Activated CD8-positive, alpha-beta T cell treated with anti-CD3 and anti-CD28 coated beads for 36 hours (primary cell): ENCODE results near the gene TANGO6. TPM values are rescaled to one million over a fixed set of nuclear protein-coding genes. Genes with fewer than 3 reads are reported as not detected.
A peak's percentile ranks its signal among the peaks of the same experiment; 100 is the strongest.

ENCODE experiments used
- ATAC-seq: fragments of 200-7000 bp; cut with Tn5 transposase; one replicate; pipeline ENCODE4 v1.10.0; 2021; ENCODE audit warnings: mild to moderate bottlenecking, moderate library complexity
- CTCF ChIA-PET: fragments of 350-600 bp; sonication (Branson Sonifier 250); formaldehyde crosslinking; loops from one replicate; lab custom pipeline; 2021; ENCODE audit warnings: antibody characterized with exemption; lab: Charles Lee
- POLR2A ChIA-PET: fragments of 350-600 bp; sonication (Branson Sonifier 250); formaldehyde crosslinking; loops from one replicate; lab custom pipeline; 2021; ENCODE audit warnings: antibody characterized with exemption; lab: Charles Lee
- DNase-seq: peaks from one replicate; pipeline ENCODE4 v3.0.0-alpha.2; 2020
- H3K27ac Mint-ChIP-seq: one replicate; pipeline ENCODE4 v1.8.0; 2021; ENCODE audit warnings: mild to moderate bottlenecking, mixed read lengths
- H3K27me3 Mint-ChIP-seq: one replicate; pipeline ENCODE4 v1.8.0; 2021; ENCODE audit warnings: mixed read lengths
- H3K36me3 Mint-ChIP-seq: one replicate; pipeline ENCODE4 v1.8.0; 2021; ENCODE audit warnings: low read depth, mixed read lengths
- H3K4me1 Mint-ChIP-seq: one replicate; pipeline ENCODE4 v1.8.0; 2021; ENCODE audit warnings: low read depth, mixed read lengths
- H3K4me3 Mint-ChIP-seq: one replicate; pipeline ENCODE4 v1.8.0; 2021; ENCODE audit warnings: mild to moderate bottlenecking, moderate library complexity, mixed read lengths
- H3K9me3 Mint-ChIP-seq: one replicate; pipeline ENCODE4 v1.8.0; 2021; ENCODE audit warnings: mixed read lengths
- intact Hi-C: fragments of 100-400 bp; cut with micrococcal nuclease; formaldehyde crosslinking; loops from one replicate; pipeline ENCODE4 v1.10.0; 2022
- total RNA-seq, 2 experiments: library from RNA; stranded (reverse); gene quantifications; one replicate each; pipeline ENCODE4 v1.2.3, GENCODE V29; 2021
- TF ChIP-seq, protein P1 (sequence below): fragments of 200-600 bp; IDR thresholded peaks from one replicate; pipeline ENCODE4 v1.8.0; 2022; ENCODE audit warnings: antibody characterized with exemption, mild to moderate bottlenecking

The TANGO6 gene
- total RNA-seq, 2 experiments from 2014 or later, result 23.0 to 27.0 TPM

GRCh38 chr16:69111216-69111875 is 268.0 kb downstream of the TANGO6 start:
- ChIA-PET POLR2A (no interaction called here), CTCF (interaction anchor here (1.3 to 5.5 kb wide), 4 partner anchors 11 to 521 kb away, joined by 3 to 73 read pairs (median 8); no protein-coding TSS in a partner anchor)
- Mint-ChIP-seq H3K4me3 (no peak overlapping the region), H3K36me3 (peaks cover 14% of the 10 kb centered on the region), H3K4me1 (peaks cover 7% of the 10 kb centered on the region), H3K27ac (no peak overlapping the region), H3K27me3 (peaks cover 20% of the 10 kb centered on the region), H3K9me3 (no peaks in the 10 kb centered on the region)
- DNase-seq (no peak), ATAC-seq (no peak)
- TF ChIP-seq, protein P1, sequence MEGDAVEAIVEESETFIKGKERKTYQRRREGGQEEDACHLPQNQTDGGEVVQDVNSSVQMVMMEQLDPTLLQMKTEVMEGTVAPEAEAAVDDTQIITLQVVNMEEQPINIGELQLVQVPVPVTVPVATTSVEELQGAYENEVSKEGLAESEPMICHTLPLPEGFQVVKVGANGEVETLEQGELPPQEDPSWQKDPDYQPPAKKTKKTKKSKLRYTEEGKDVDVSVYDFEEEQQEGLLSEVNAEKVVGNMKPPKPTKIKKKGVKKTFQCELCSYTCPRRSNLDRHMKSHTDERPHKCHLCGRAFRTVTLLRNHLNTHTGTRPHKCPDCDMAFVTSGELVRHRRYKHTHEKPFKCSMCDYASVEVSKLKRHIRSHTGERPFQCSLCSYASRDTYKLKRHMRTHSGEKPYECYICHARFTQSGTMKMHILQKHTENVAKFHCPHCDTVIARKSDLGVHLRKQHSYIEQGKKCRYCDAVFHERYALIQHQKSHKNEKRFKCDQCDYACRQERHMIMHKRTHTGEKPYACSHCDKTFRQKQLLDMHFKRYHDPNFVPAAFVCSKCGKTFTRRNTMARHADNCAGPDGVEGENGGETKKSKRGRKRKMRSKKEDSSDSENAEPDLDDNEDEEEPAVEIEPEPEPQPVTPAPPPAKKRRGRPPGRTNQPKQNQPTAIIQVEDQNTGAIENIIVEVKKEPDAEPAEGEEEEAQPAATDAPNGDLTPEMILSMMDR, result no peak
- intact Hi-C loops, result no loop called here

DNA sequence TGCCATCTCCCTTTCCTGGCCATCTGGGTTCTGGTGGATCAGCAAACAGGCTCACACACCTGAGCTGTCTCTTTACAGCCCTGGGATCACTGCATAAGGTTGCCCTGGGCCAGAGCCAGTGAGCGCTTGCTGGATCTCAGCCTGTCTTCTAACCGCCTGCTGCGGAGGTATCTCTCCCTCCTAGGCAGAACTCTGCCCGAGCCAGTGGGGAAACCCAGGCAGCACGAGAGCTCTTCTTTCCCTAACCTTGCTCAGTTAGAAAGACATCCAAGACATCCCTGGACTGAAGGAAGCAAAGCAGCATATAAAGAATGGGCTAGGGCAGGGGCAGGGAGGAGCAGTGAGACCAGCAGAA is 268.5 kb downstream of the TANGO6 start:
- intact Hi-C loops, result no loop called here
- DNase-seq, result no peak
- TF ChIP-seq, protein P1, result no peak
- Mint-ChIP-seq H3K4me3 (no peak overlapping the region), H3K27me3 (peaks cover 18% of the 10 kb centered on the region), H3K27ac (no peak overlapping the region), H3K4me1 (peaks cover 5% of the 10 kb centered on the region), H3K36me3 (peaks cover 14% of the 10 kb centered on the region), H3K9me3 (no peaks in the 10 kb centered on the region)
- POLR2A ChIA-PET, result no interaction called here
- CTCF ChIA-PET, result interaction anchor here (1.3 to 5.5 kb wide), 7 partner anchors 9 to 522 kb away, joined by 3 to 73 read pairs (median 4); no protein-coding TSS in a partner anchor
- ATAC-seq, result no peak

GRCh38 chr16:69112285-69113129 is 269.2 kb downstream of the TANGO6 start:
- H3K9me3 Mint-ChIP-seq, result no peaks in the 10 kb centered on the region
- peaks cover under 1% of the 10 kb centered on the region for H3K4me1 Mint-ChIP-seq
- H3K36me3 Mint-ChIP-seq, result peaks cover 14% of the 10 kb centered on the region
- TF ChIP-seq, protein P1, result peak; percentile 79
- H3K27me3 Mint-ChIP-seq, result peaks cover 13% of the 10 kb centered on the region
- H3K27ac Mint-ChIP-seq, result no peak overlapping the region
- ATAC-seq (peak; percentile 91), DNase-seq (peak; percentile 74)
- ChIA-PET CTCF (interaction anchor here (0.6 to 5.5 kb wide), 14 partner anchors 10 to 522 kb away, joined by 3 to 73 read pairs (median 4); partner anchors contain the start of gene TANGO6), POLR2A (interaction anchor here (1.2 kb wide), 1 partner anchor 13 kb away, joined by 3 read pairs; no protein-coding TSS in a partner anchor)
- H3K4me3 Mint-ChIP-seq, result no peak overlapping the region
- intact Hi-C loops, result no loop called here

GRCh38 chr16:69113216-69113615 is 269.9 kb downstream of the TANGO6 start:
- TF ChIP-seq, protein P1, result no peak
- Mint-ChIP-seq H3K9me3 (no peaks in the 10 kb centered on the region), H3K36me3 (peaks cover 18% of the 10 kb centered on the region), H3K27me3 (peaks cover 8% of the 10 kb centered on the region), H3K4me3 (no peak overlapping the region), H3K27ac (no peak overlapping the region), H3K4me1 (peaks cover 3% of the 10 kb centered on the region)
- DNase-seq (no peak), ATAC-seq (peak; percentile 11)
- intact Hi-C loops, result no loop called here
- ChIA-PET POLR2A (interaction anchor here (0.7 to 1.2 kb wide), 3 partner anchors 9 to 572 kb away, joined by 3 to 4 read pairs (median 3); no protein-coding TSS in a partner anchor), CTCF (interaction anchor here (0.8 to 5.5 kb wide), 15 partner anchors 9 to 270 kb away, joined by 3 to 73 read pairs (median 3); partner anchors contain the start of gene TANGO6)
